Activated CD8-positive, alpha-beta memory T cell treated with anti-CD3 and anti-CD28 coated beads for 36 hours (primary cell): ENCODE results near the gene RGS16. TPM values are rescaled to one million over a fixed set of nuclear protein-coding genes. Genes with fewer than 3 reads are reported as not detected.

Source experiments
- CTCF ChIA-PET: fragments of 350-600 bp; sonication (Branson Sonifier 250); formaldehyde crosslinking; loops from one replicate; lab custom pipeline; 2021; ENCODE audit warnings: antibody characterized with exemption; lab: Charles Lee
- POLR2A ChIA-PET: fragments of 350-600 bp; sonication (Branson Sonifier 250); formaldehyde crosslinking; loops from one replicate; lab custom pipeline; 2021; ENCODE audit warnings: antibody characterized with exemption; lab: Charles Lee
- total RNA-seq, 2 experiments: library from RNA; stranded (reverse); gene quantifications; one replicate each; pipeline ENCODE4 v1.2.3, GENCODE V29; 2021

Gene RGS16
- total RNA-seq, 2 experiments from 2014 or later: 77.5 to 79.4 TPM

DNA sequence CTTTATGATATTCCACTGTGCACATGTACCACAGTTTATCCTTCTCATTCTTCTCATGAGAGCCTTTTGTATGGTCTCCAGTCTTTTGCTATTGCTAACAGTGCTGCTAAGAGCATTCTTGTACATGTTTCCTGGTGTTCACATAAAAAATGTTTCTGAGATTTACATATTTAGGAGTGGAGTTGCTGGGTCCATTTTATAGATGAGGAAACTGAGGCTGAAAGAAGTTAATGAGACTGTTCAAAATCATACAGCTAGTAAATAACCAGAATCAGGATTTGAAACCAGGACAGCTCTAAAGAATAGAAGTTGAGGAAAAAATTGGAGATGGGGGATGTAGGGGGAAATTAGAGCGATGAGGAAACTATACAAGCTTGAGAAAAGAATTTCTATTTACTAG lies 27.8 kb upstream of the RGS16 start:
- POLR2A ChIA-PET: interaction anchor here (0.7 kb wide), 1 partner anchor 31 kb away, joined by 6 read pairs; no protein-coding TSS in a partner anchor
- CTCF ChIA-PET: interaction anchor here (1.5 kb wide), 1 partner anchor 33 kb away, joined by 3 read pairs; no protein-coding TSS in a partner anchor

DNA sequence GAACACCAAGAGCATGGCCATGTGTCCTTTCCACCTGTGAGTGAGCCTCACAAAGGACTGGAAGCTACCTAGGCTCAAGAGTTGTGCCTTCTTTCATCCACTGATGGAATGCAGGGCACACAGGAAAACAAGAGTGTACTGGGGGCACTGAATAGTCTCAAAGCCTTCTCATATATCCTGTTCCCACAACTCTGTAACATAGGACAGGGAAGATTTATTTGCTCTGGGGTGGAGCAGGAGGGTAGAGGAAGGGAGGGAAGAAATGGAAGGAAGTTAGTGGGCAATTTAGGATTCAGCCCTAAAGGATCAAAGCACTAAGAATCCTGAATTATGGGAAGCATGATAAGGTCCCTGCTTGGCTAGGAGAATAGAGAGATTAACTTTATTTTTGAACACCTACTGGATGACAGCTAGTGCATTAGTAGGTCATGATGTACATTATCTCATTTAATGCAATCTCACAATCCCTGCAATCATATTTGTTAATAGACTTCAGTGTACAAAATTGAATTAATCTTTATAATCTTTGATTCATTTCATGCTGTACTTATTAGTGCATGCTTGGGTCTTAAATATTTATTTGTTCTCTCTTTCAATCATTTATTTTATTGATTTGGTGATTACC lies 27.0 kb upstream of the RGS16 start:
- ChIA-PET CTCF (interaction anchor here (1.2 to 2.2 kb wide), 4 partner anchors 12 to 151 kb away, joined by 3 to 9 read pairs (median 6); no protein-coding TSS in a partner anchor), POLR2A (no interaction called here)

DNA sequence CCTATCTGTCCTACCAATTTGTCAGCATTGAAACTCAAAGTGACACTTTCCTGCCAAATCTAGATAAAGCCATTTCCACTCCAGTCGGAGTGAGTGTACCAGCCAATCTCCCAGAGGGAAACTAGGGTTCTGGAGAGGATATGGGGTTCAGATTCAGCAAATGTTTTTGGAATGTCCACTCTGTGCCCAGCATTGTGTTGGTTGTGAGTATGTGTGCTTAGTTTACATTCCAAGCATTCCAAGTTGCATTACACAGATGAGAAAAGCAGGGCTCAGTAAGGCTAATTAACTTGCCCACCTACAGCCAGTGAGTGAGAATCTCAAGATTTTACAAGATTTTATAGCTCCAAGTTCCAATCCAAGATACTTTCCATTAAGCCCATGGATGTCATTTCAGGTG lies 26.4 kb upstream of the RGS16 start:
- POLR2A ChIA-PET: interaction anchor here (1.5 kb wide), 1 partner anchor 16 kb away, joined by 12 read pairs; no protein-coding TSS in a partner anchor
- CTCF ChIA-PET: interaction anchor here (1.2 to 2.2 kb wide), 4 partner anchors 11 to 152 kb away, joined by 3 to 9 read pairs (median 6); no protein-coding TSS in a partner anchor

DNA sequence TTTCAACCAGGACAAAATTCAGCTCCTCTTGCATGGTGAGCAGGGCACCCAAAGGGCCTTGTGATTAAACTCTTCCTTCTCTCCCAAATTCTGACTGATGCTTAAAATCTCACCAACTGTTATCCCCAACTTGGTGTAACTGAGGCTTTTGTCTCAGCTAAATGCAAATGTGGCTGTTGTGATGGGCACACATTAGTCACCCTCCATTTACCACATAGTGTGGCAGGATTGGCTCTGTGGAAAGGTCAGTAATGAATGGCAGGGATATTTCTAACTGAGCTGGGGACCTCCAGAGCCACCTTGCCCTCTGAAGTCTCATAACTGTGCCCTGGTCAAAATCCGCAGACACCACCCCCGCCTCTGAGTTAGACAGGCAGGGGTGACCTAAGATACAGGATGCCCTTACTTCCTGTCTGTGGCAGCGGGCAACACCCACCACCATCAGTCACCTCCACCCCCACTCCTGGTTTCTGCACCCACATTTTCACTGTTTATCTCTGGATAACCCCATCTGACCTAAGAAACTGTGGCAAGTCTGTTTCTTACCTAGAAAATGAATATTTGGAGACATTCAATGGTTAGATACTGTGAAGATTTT lies 25.4 kb upstream of the RGS16 start:
- POLR2A ChIA-PET: interaction anchor here (0.7 to 1.5 kb wide), 4 partner anchors 13 to 26 kb away, joined by 3 to 12 read pairs (median 4); no protein-coding TSS in a partner anchor
- CTCF ChIA-PET: interaction anchor here (0.6 to 2.2 kb wide), 6 partner anchors 10 to 153 kb away, joined by 3 to 9 read pairs (median 4); no protein-coding TSS in a partner anchor

DNA sequence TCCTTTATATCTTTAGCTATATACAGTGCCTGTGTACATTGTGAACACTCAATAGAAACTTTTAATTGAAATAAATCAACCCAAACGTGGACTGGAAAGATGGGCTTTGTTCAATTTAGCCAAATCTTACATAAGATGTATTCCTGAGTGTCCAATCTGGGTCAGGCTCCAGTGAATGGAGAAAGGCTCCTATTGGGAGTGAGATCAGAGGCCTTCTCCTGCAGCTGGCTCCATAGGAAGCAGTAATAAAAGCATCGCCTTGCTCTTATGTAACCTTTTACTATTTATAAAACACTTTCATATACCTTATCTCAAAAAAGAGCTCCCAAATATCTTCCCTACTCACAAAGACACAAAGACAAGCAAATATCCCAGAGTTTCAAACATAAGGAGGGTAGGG lies 24.9 kb upstream of the RGS16 start:
- ChIA-PET CTCF (interaction anchor here (0.6 to 2.2 kb wide), 5 partner anchors 9 to 153 kb away, joined by 3 to 8 read pairs (median 4); no protein-coding TSS in a partner anchor), POLR2A (interaction anchor here (0.7 to 1.5 kb wide), 4 partner anchors 12 to 26 kb away, joined by 3 to 12 read pairs (median 4); no protein-coding TSS in a partner anchor)

DNA sequence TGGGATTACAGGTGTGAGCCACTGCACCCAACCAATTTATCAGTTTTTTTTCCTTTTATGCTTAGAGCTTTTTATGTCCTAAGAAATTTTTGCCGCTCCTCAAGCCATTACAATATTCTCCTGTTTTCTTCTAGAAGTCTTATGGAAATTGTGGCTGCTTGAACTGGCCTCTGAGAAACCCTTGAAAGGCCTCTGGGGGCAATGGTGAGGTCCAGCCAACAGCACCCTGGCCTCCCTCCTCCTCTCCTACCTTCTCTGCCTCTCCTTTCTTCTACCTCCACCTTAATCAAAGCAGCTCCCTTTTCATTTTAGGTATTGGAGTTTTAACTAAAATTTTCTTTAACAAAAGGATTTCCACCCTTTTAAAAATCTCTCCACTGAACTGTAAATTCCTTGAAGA lies 24.5 kb upstream of the RGS16 start:
- ChIA-PET CTCF (interaction anchor here (0.8 to 2.2 kb wide), 5 partner anchors 9 to 154 kb away, joined by 3 to 8 read pairs (median 3); no protein-coding TSS in a partner anchor), POLR2A (interaction anchor here (0.9 to 1.4 kb wide), 2 partner anchors 12 to 26 kb away, joined by 3 to 4 read pairs; no protein-coding TSS in a partner anchor)

DNA sequence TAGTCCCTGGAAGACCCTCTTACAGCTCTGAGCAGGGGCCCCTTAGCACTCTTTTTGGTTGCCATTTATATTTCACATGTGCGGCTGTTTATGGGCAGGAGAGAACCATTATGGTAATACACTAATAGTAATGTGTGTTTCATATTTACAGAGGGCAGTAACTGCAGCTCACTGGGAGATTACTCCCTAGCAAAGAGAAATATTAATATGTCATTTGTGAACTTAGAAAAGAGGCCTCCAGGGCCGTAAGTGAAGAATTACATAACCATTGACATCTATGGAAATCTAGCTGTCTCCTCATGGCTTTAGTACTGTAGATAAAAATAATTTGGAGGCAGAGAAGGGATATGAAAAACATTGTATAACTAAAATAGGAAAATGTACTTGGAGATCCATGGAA lies 23.4 kb upstream of the RGS16 start:
- ChIA-PET POLR2A (no interaction called here), CTCF (interaction anchor here (2.1 kb wide), 1 partner anchor 155 kb away, joined by 5 read pairs; no protein-coding TSS in a partner anchor)

DNA sequence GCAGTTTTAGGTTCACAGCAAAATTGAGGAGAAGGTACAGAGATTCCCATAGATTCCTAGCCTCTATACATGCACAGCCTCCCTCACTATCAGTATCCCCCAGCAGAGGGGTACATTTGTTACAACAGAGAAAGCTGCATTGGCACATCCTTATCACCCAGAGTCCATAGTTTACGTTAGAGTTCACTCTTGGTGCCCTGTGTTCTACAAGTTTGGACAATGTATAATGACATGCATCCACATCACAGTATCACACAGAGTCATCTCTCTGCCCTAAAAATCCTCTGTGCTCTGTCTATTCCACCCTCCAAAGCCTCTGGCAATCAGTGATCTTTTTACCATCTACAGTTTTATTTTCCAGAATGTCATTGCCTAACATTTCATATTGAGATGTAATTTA lies 22.3 kb upstream of the RGS16 start:
- ChIA-PET POLR2A (no interaction called here), CTCF (no interaction called here)

DNA sequence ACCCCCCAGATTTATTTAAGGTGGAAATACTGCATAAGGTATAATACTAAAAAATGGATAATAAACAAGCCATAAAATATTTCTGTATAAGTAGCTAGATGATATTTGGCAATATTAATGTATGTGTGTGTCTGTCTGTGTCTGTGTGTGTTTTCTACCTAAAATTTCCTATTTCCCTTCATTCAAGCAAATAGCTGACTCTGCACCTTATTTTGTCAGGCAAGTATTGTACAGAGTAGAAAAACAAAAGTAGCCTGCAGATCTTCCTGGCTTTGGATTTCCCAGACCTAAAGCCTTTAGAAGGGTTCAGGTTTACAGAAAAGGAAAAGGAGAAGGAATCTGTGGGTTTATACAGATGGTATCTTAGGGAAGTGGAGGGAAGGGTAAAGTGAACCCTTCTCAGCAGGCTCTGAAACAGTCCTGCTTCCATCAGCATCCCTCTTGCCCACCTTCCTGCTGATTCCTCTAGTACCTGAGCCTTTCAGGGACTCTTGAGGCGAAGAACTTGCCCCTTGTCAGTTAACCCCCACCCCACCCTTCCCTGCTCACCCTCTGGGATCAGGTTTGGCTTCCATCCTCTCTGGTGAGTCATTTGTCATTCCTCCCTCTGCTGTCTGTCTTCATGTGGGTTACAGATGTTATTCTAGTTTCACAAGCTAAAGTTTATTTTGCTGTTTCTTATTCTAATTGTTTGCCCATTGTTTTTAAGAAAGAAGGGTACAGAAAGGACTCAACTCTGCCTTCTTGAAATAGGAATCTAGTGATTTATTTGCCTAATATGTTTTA lies 21.7 kb upstream of the RGS16 start:
- ChIA-PET POLR2A (interaction anchor here (0.5 kb wide), 1 partner anchor 59 kb away, joined by 3 read pairs; no protein-coding TSS in a partner anchor), CTCF (interaction anchor here (1.8 kb wide), 1 partner anchor 9 kb away, joined by 5 read pairs; no protein-coding TSS in a partner anchor)

DNA sequence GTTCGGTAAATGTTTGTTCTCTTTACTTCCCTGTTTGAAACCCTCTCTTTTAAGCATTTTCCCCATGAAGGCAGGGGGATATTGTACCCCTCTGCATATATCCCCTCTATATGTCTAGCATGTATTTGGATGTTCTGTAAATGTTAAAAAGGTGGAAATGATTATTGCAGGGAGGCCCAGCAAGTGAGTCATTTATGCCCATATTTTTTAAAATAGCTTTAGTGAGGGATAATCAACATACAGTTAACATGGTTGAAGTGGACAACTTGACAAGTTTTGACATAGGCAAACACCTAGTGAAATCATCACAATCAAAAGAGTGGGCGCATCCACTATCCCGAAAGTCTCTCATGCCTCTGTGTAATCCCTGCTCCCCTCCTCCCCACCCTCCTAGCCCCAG lies 20.8 kb upstream of the RGS16 start:
- ChIA-PET CTCF (interaction anchor here (0.6 to 1.8 kb wide), 2 partner anchors 8 to 28 kb away, joined by 3 to 5 read pairs; no protein-coding TSS in a partner anchor), POLR2A (interaction anchor here (0.5 kb wide), 1 partner anchor 60 kb away, joined by 3 read pairs; no protein-coding TSS in a partner anchor)

DNA sequence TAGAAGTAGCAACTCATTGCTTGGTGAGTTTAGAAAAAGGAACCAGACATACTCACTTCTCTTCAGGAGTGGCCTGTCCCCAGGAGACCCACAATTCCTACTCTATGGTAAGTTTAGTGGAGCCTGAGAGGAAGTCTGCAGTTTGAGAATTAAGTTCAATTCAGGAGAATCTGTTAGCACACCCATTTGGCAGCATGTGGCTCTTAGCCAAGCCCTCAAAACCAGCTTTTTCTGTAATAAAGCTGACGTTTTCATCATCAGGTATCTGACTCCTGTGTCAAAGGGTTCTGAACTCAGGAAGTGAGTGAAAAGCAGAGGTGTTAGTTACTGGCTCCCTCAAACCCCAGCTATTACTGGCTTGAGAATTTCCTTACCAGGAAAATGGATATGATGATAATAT lies 20.4 kb upstream of the RGS16 start:
- ChIA-PET CTCF (interaction anchor here (0.6 to 1.8 kb wide), 2 partner anchors 8 to 28 kb away, joined by 3 to 5 read pairs; no protein-coding TSS in a partner anchor), POLR2A (no interaction called here)

DNA sequence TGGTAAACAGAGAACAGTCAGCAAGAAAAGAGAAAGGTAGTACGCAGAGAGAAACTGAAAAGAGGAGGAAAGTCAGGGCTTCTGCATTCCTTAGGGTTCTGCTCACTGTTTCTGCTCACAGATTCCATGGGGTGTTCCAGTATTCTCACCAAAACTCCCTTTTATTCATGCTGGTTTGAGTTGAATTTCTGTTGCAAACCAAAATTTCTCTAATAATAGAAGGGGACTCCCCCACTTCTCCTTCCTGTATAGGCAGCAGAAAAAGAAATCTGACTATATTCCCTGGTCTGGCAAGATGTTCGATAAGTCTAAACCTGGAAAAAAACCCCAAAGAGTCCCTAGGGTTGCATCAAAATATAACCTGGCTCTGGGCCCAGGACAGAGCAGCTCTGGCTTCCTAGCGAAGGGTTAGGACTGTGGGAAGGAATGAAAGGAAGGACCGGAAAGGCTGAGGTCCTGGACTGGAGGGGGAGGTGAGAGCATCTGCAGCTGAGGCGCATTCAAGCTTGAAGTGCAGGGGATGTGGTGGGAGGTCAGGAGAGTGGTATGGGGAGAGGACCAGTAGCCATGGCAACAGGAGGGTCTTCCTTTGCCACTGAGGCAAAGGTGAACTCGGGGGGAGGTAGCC lies 18.8 kb upstream of the RGS16 start:
- CTCF ChIA-PET: no interaction called here
- POLR2A ChIA-PET: no interaction called here

DNA sequence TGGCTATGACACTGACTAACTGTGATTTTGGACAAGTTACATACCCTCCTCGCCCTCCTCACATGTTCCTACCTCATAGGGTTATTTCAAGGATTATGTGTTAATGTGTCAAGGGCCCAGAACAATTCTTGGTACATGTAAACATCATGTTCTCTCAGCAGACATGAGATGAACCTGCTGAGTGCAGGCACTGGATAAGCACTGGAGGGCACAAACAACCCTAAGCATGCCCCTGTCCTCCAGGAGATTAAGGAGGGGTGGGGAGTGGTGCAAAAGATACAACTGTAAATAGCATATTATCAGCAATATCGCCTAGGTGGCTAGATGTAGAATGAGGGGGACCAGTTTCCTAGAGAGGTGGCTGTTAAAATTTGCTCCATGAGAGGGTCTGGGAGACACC lies 17.7 kb upstream of the RGS16 start:
- ChIA-PET POLR2A (no interaction called here), CTCF (no interaction called here)

DNA sequence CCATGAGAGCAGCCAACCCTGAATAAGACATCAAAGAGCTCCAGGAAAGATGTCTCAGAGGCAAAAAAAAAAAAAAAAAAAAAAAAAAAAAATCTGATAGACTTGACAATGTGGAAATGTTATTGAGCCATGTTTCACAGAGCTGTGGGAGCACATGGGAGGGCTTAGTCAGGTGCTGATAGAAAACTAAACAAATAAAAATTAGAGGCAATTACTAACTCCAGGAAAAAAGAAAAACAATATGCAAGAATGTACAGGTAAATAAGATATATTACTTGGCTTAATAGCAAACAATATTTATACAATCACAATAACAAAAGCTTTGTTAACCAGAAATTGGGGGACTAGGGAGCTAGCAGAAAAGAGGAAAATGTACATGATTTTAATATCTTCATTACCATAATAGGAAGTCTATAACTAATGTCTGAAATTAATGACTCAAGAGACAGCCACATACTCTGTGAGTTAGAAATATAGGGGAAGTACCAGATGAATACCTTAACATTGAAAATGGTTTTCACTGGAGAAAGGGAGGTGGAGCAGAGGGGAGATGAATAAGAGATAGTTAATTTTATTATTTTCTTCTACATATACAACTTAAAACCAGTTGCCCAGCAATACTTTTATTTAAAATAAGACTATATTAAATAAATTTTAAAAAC lies 16.9 kb upstream of the RGS16 start:
- POLR2A ChIA-PET: interaction anchor here (0.6 kb wide), 1 partner anchor 18 kb away, joined by 3 read pairs; no protein-coding TSS in a partner anchor
- CTCF ChIA-PET: interaction anchor here (3.0 kb wide), 1 partner anchor 9 kb away, joined by 8 read pairs; no protein-coding TSS in a partner anchor

DNA sequence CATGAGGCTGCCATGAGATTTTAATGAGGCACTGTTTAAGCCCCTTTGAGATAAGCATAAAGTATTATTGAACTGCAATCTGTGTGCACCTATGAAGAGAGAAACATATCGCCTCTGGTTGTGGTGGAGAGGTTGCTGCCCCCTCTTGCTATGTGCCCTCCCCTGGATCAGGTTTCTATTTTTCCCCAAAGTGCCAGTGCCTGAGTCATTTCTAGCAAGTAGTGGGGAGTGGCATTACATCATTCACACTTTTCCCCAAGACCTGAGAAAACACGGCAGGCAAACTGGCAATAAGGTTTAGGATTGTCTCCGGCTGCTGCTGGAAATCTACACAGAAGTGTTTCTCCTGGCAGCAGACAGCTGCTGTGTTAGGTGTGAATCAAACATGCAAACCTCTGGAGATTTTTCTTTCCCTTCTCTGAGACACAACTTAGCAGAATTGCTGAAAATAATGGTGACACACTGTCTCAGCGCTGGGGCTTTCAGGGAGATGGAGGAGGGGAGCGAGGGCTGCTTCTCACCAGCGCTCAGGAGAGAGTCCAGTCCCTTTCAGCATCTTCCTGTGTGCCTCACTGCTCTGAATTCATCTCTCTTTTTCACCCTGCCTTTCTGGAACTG lies 13.7 kb upstream of the RGS16 start:
- POLR2A ChIA-PET: no interaction called here
- CTCF ChIA-PET: interaction anchor here (1.3 to 3.0 kb wide), 3 partner anchors 10 to 165 kb away, joined by 3 to 8 read pairs (median 3); no protein-coding TSS in a partner anchor

DNA sequence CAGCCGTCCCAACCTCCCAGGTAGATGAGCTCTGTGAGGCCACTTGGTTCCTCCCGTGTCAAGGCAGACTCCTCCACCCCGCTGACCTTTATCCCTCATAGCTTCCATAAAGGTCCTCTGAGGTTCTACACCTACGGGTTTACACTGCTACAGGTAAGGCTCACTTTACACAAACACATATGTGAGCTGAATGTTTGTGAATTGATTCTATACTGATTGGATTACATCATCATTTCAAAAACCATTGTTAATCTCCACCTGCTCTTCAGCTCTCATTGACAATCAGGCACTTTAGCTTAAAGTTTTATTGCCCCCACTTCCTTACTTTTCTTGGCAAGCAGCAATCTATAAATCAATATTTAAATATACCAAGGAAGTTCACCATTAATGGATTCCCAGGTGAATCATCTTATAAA lies 12.8 kb upstream of the RGS16 start:
- POLR2A ChIA-PET: interaction anchor here (0.6 to 2.7 kb wide), 5 partner anchors 12 to 273 kb away, joined by 3 to 19 read pairs (median 4); no protein-coding TSS in a partner anchor
- CTCF ChIA-PET: interaction anchor here (0.6 to 30.8 kb wide), 5 partner anchors 8 to 170 kb away, joined by 3 to 459 read pairs (median 5); partner anchors contain the start of genes NPL and RGS16
